HG03442 (cell line): ENCODE results near the gene MRPS21.
A peak's percentile ranks its signal among the peaks of the same experiment; 100 is the strongest.
"Not testable (repeated sequence)": the region's sequence is repeated elsewhere in the genome, so short reads cannot be mapped to it uniquely, and the experiment has no call there.

Experiments
- ATAC-seq: cut with Tn5 transposase; IDR thresholded peaks from one replicate; pipeline ENCODE4 v1.9.1; 2021; ENCODE audit warnings: mild to moderate bottlenecking, moderate library complexity; ENCODE audit not compliant: unreplicated experiment

The MRPS21 gene

GRCh38 chr1:150281221-150281757 is 12.4 kb upstream of the MRPS21 start:
- no peak for ATAC-seq

GRCh38 chr1:150281758-150282557 is 11.7 kb upstream of the MRPS21 start, which contains the start of gene CIART:
CIART (plus strand) TSS chr1:150282554; CDS start chr1:150283268, 714 bp downstream.
- ATAC-seq: peak; percentile 71

- ATAC-seq: no peak
Measured at GRCh38 chr1:150282558-150282958, 11.1 kb upstream of the MRPS21 start.

- no peak for ATAC-seq
Measured at GRCh38 chr1:150283260-150283659, 10.4 kb upstream of the MRPS21 start.

- no peak for ATAC-seq
Measured at GRCh38 chr1:150288382-150288781, 5.3 kb upstream of the MRPS21 start.

GRCh38 chr1:150288822-150289221 is 4.8 kb upstream of the MRPS21 start:
- ATAC-seq: no peak

GRCh38 chr1:150295476-150295875 is 1.8 kb downstream of the MRPS21 start:
- ATAC-seq: no peak

- ATAC-seq: no peak
Measured at GRCh38 chr1:150299716-150300115, 6.1 kb downstream of the MRPS21 start.

- no peak for ATAC-seq
Measured at GRCh38 chr1:150302338-150302737, 8.7 kb downstream of the MRPS21 start.

- ATAC-seq: no peak
Measured at GRCh38 chr1:150302902-150303301, 9.2 kb downstream of the MRPS21 start.

GRCh38 chr1:150308585-150308984 is 14.9 kb downstream of the MRPS21 start:
- ATAC-seq: not testable (repeated sequence)

GRCh38 chr1:150309758-150310508 is 16.3 kb downstream of the MRPS21 start:
- ATAC-seq: no peak

GRCh38 chr1:150311762-150312161 is 18.1 kb downstream of the MRPS21 start:
- ATAC-seq: no peak

GRCh38 chr1:150314691-150315090 is 21.0 kb downstream of the MRPS21 start:
- not testable (repeated sequence) for ATAC-seq

GRCh38 chr1:150320667-150320978 is 27.0 kb downstream of the MRPS21 start:
- no peak for ATAC-seq

- ATAC-seq: no peak
Measured at GRCh38 chr1:150321826-150322166, 28.1 kb downstream of the MRPS21 start.

GRCh38 chr1:150322310-150322709 is 28.6 kb downstream of the MRPS21 start:
- ATAC-seq: no peak

GRCh38 chr1:150332651-150333290 is 39.1 kb downstream of the MRPS21 start:
- ATAC-seq: no peak

- no peak for ATAC-seq
Measured at GRCh38 chr1:150346316-150346715, 52.7 kb downstream of the MRPS21 start.

- no peak for ATAC-seq
Measured at GRCh38 chr1:150352866-150353265, 59.2 kb downstream of the MRPS21 start.
